ENCODE results near the gene CRIP2.

Gene CRIP2

DNA sequence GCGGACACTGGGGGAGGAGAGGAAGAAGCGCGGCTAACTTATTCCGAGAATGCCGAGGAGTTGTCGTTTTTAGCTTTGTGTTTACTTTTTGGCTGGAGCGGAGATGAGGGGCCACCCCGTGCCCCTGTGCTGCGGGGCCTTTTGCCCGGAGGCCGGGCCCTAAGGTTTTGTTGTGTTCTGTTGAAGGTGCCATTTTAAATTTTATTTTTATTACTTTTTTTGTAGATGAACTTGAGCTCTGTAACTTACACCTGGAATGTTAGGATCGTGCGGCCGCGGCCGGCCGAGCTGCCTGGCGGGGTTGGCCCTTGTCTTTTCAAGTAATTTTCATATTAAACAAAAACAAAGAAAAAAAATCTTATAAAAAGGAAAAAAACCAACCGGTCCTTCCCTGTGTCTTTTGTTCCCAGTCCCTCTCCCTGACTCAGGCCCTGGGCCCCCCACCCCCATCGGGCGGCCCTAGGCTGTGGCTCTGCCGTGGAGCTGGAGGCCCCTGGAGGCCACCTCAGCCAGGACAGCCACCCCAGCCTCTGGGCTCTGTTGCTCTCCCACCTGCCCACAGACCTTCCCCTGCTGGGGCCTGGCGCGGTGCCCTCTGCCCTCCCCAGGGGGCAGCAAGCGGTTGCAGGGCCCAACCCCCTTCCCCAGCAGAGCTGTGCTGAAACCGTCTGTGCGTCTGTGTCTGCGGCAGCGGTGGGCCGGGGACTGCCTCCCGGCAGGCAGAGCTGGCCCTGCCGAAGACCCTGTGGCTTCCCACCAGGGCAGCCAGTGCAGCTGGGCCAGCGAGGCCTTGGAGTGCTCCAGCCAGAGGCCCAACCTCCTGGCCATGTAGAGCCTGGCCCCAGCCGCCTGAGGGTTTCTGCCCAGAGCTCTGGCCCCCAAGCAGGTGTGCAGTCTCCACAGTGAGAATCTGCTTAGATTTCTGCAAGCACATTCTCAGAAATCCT lies 4.0 kb upstream of the CRIP2 start:
- DNase-seq (ENCODE audit: low spot score) = no peak
- TF ChIP-seq CTCF (IDR thresholded peaks at IDR 0.05; ENCODE audit: extremely low read depth, missing control alignments) = no peak

DNA sequence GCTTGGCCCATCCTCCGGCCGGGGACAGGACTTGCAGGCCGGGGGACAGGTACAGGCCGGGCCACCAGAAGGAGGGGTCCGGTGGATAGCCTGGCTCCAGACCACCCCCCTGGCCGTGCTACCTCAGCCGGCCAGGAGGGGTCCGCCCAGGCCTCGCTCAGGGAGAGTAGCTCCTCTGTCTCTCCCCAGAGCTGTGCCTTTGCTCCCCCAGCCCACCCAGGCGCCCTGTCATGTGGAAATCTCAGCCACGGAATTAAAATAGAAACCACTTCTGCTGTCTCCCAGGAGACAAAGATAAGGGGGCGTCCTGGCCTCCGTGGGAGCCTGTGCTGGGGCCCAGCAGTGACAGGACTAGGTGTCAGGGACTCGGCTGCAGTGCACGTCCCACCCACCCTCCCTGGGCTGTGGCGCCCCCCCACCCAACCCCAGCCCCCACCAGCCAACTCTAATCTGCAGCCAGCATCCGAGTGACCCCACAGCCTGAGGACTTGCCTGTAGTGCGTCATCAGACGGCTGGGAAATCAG lies 3.3 kb upstream of the CRIP2 start:
- no peak for DNase-seq (ENCODE audit: low spot score)
- TF ChIP-seq CTCF (IDR thresholded peaks at IDR 0.05; ENCODE audit: extremely low read depth, missing control alignments) = no peak

- no peak for TF ChIP-seq CTCF (IDR thresholded peaks at IDR 0.05; ENCODE audit: extremely low read depth, missing control alignments)
Observed at GRCh38 chr14:105471823-105472485, 2.7 kb upstream of the CRIP2 start.

GRCh38 chr14:105472486-105472991 lies 2.1 kb upstream of the CRIP2 start:
- DNase-seq (ENCODE audit: low spot score) = no peak
- TF ChIP-seq CTCF (IDR thresholded peaks at IDR 0.05; ENCODE audit: extremely low read depth, missing control alignments) = no peak

More at GRCh38 chr14:105471823-105472485, 2.7 kb upstream of the CRIP2 start:
- no peak for DNase-seq (ENCODE audit: low spot score)

DNA sequence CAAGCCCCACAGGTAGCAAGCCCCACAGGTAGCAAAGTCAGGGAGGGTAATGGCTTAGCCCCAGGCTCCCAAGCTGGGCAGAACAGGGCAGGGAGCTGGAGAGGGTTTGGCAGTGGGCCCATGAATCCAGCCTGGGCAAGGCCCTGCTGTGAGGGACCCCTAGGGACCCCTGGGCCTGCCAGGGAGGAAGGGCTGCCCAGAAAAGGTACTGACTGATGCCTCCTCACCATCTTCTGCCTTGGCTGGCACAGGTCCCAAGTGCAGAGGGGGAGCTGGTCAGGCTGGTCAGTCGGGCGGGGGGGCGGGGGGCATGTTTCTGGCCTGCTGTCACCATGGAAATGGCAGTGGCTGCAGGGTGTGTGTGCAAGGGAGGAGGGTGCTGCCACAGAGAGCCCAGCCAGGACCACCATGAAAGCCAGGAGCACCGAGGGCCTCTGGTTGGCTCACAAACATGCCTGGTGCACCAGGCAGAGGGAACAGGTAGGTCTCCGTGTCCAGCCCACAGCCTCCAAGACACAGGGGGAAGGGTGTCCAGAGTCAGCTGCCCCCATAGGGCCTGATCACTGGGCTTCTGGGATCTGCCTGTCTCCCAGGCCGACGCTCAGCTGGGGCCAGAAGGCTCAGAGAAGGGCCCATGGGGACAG lies 1.5 kb upstream of the CRIP2 start:
- DNase-seq (ENCODE audit: low spot score) = no peak
- TF ChIP-seq CTCF (IDR thresholded peaks at IDR 0.05; ENCODE audit: extremely low read depth, missing control alignments) = no peak

DNA sequence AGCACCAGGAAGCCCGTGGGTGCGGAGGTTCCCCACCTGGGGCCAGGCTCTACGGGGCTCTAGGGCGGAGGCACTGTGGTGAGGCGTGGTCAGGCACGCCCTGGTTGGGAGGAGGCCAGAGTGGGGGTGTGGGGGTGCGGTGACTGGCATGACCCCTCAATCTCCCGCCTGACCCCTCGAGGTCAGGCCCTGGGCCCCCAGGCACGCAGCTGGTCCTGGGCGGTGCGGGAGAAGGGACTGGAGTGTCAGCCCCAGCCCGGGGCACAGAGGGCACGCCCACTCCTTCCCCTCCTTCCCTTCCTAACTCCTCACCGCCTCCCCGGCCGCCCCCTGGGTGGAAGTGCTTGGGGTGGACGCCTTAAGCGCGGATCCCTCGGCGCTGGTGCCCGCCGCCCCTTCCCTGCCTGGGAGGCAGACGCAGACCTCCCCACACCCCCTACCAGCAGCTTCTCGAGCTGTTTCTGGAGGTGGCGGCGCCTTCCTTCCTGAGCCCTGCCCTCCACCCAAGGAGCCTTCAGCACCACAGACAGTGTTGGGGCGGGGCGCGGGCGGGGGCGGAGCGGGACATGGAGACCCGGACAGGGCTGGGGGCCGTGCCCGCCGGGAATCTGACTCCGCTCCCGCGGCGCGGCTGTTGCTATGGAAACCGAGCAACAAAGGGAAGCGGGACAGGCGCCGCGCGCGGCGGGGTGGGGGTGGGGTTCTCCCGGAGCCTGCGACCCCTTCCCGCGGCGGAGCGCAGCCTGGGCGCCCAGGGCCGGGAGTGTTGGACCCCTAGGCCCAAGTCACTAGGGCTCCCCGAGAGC lies 741 bp upstream of the CRIP2 start:
- DNase-seq (ENCODE audit: low spot score) = peak; percentile 81
- TF ChIP-seq CTCF (IDR thresholded peaks at IDR 0.05; ENCODE audit: extremely low read depth, missing control alignments) = no peak

Measured in GM20000 (cell line).